Keratinocyte (primary cell): Measurements from ENCODE around the gene HERC2. TPM values are rescaled to one million over a fixed set of nuclear protein-coding genes. Genes with fewer than 3 reads are reported as not detected.
"Not testable (repeated sequence)": the region's sequence is repeated elsewhere in the genome, so short reads cannot be mapped to it uniquely, and the experiment has no call there.

Experiments used
- DNase-seq: peaks from one replicate; pipeline ENCODE4 v3.0.0-alpha.2; 2011; ENCODE audit warnings: low read depth, missing footprints, low spot score
- FAIRE-seq: peaks from 2 replicates; lab custom pipeline; 2011; peaks lifted over from hg19 to GRCh38; lab: Jason Lieb, UNC
- H2AFZ ChIP-seq: 2 replicates; pipeline ENCODE4 v1.6.0; 2012; ENCODE audit warnings: low read length, control low read depth, inconsistent platforms; ENCODE audit not compliant: control insufficient read depth
- H3K27ac ChIP-seq: 2 replicates; pipeline ENCODE4 v1.5.1; 2011; ENCODE audit warnings: low read length; ENCODE audit not compliant: control insufficient read depth, insufficient read depth
- H3K27me3 ChIP-seq: 3 replicates; pipeline ENCODE4 v1.6.0; 2011; ENCODE audit warnings: low read length; ENCODE audit not compliant: control insufficient read depth, insufficient read depth; ENCODE audit errors: extremely low read depth
- H3K36me3 ChIP-seq, 2 experiments: 2 replicates in 1 of 2; 3 replicates in 1 of 2; pipeline ENCODE4 v1.5.1; 2011; ENCODE audit warnings: low read length in 2 of 2, mild to moderate bottlenecking in 1 of 2; ENCODE audit not compliant: control insufficient read depth in 2 of 2, insufficient read depth in 2 of 2; ENCODE audit errors: extremely low read depth in 1 of 2
- H3K4me1 ChIP-seq: 3 replicates; pipeline ENCODE4 v1.5.1; 2011; ENCODE audit warnings: low read length; ENCODE audit not compliant: control insufficient read depth, insufficient read depth; ENCODE audit errors: extremely low read depth
- H3K4me2 ChIP-seq: 3 replicates; pipeline ENCODE4 v1.6.0; 2011; ENCODE audit warnings: low read depth, low read length; ENCODE audit not compliant: control insufficient read depth, insufficient read depth; ENCODE audit errors: extremely low read depth
- H3K4me3 ChIP-seq, 3 experiments: fragments of 200-600 bp in 1 of 3; sonication (generic) in 1 of 3; 2 replicates in 2 of 3; 3 replicates in 1 of 3; pipeline ENCODE4 v1.5.1; 2011 to 2016; ENCODE audit warnings: low read length in 3 of 3, mild to moderate bottlenecking in 3 of 3, control low read depth in 2 of 3, inconsistent platforms in 1 of 3, low read depth in 1 of 3, mixed read lengths in 1 of 3, mixed run types in 1 of 3, moderate library complexity in 1 of 3; ENCODE audit not compliant: control insufficient read depth in 2 of 3, insufficient read depth in 2 of 3; ENCODE audit errors: extremely low read depth in 1 of 3
- H3K79me2 ChIP-seq: 2 replicates; pipeline ENCODE4 v1.6.0; 2012; ENCODE audit warnings: low read length; ENCODE audit not compliant: control insufficient read depth, insufficient read depth
- H3K9ac ChIP-seq: 3 replicates; pipeline ENCODE4 v1.6.0; 2011; ENCODE audit warnings: low read length; ENCODE audit not compliant: control insufficient read depth, insufficient read depth; ENCODE audit errors: extremely low read depth
- H3K9me1 ChIP-seq: 3 replicates; pipeline ENCODE4 v1.6.0; 2011; ENCODE audit warnings: low read length; ENCODE audit not compliant: control insufficient read depth, insufficient read depth; ENCODE audit errors: extremely low read depth
- H3K9me3 ChIP-seq: 2 replicates; pipeline ENCODE4 v1.5.1; 2012; ENCODE audit warnings: low read depth, low read length; ENCODE audit not compliant: control insufficient read depth
- H4K20me1 ChIP-seq: 3 replicates; pipeline ENCODE4 v1.6.0; 2011; ENCODE audit warnings: low read length; ENCODE audit not compliant: control insufficient read depth, insufficient read depth; ENCODE audit errors: extremely low read depth
- CTCF ChIP-seq, 3 experiments: IDR thresholded peaks in 1 of 3; conservative IDR thresholded peaks in 1 of 3; optimal IDR thresholded peaks in 1 of 3; 2 replicates in 2 of 3; 3 replicates in 1 of 3; pipeline versions ENCODE3 to v1.5.1; 2011; ENCODE audit warnings: low read length in 3 of 3, mild to moderate bottlenecking in 3 of 3, moderate library complexity in 2 of 3, control low read depth in 1 of 3, inconsistent platforms in 1 of 3; ENCODE audit not compliant: insufficient read depth in 2 of 3; ENCODE audit errors: extremely low read depth in 1 of 3
- EZH2 ChIP-seq: IDR thresholded peaks from one replicate; pipeline ENCODE4 v1.6.1; 2012; ENCODE audit warnings: inconsistent platforms, mild to moderate bottlenecking, low read length, moderate library complexity
- dilution Hi-C: fragments of 300-500 bp; cut with MboI; formaldehyde crosslinking; loops from one replicate; pipeline ENCODE4 v1.7.0; 2020; ENCODE audit warnings: low sequenced_read_pairs; ENCODE audit not compliant: extremely low pct_ligation_motif_present
- polyA plus RNA-seq, 5 experiments: library from polyadenylated mRNA; depleted of rRNA in 3 of 5; stranded (reverse) in 3 of 5; stranded (forward) in 1 of 5; unstranded in 1 of 5; fragments of >200 nt; gene quantifications; 1 replicate in 1 of 5; 2 replicates in 3 of 5; 3 replicates in 1 of 5; pipeline versions ENCODE4 v1.2.1 to v1.2.3, GENCODE V29; 2011 to 2012; ENCODE audit warnings: missing spikeins in 2 of 5, low read depth in 1 of 5, low replicate concordance in 1 of 5

Gene HERC2
- polyA plus RNA-seq, 1 donor (not counting 4 experiments of a cell fraction or from before 2014, with no cell fraction given): 12.4 TPM

DNA sequence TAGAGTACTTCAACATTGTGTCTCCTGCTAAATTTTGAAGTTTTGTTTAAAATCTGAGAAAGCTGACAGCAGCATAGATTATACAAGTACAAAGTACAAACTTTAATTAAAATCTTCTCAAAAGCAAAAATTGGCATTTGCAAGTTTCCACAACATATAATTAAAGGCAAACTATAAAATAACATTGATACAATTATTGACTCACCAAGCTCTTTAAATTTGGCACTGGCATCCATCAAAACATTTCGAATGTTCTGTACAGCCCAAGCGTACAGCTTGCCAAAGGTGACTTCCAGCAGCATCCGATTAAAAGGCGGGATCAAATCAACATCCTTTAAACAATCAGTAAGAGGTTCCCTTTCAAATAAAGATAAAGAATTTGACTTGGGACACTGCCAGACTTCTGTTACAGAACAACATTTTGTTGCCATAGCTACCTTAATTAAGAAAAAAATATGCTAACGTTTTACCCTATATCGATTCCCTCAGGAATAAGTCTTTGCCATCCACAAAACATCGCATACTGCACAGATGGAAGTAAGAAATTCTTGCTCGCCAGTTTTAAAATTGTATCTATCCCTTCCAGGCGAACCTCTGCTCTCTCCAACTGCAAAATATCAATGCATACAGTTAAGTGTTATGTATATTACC is 92.9 kb downstream of the HERC2 start:
- H3K4me2 ChIP-seq, H3K9me1 ChIP-seq, H3K9me3 ChIP-seq, H3K79me2 ChIP-seq, FAIRE-seq, H4K20me1 ChIP-seq, H3K27me3 ChIP-seq, DNase-seq, H3K4me1 ChIP-seq, H2AFZ ChIP-seq, H3K36me3 ChIP-seq, H3K9ac ChIP-seq, dilution Hi-C loops, H3K27ac ChIP-seq, H3K4me3 ChIP-seq: not testable (repeated sequence)

GRCh38 chr15:28228096-28228495 is 93.9 kb downstream of the HERC2 start:
- no peak for FAIRE-seq
- dilution Hi-C loops: no loop called here
- H3K27ac ChIP-seq: no peak overlapping the region

More at GRCh38 chr15:28228096-28228495, 93.9 kb downstream of the HERC2 start:
- TF ChIP-seq CTCF (optimal IDR thresholded peaks at IDR 0.05 in 1 of 3, IDR thresholded peaks at IDR 0.05 in 1 of 3, conservative IDR thresholded peaks at IDR 0.05 in 1 of 3; ENCODE audit: extremely low read depth in 1 of 3, insufficient read depth in 2 of 3, low read length in 3 of 3) (no peak), EZH2 (no peak)
- Histone ChIP-seq H2AFZ (no peak overlapping the region), H3K9me3 (no peaks in the 10 kb centered on the region), H4K20me1 (no peaks in the 10 kb centered on the region), H3K4me1 (no peaks in the 10 kb centered on the region), H3K4me3 (no peak overlapping the region), H3K9ac (no peak overlapping the region), H3K79me2 (no peaks in the 10 kb centered on the region), H3K36me3 (no peaks in the 10 kb centered on the region), H3K27me3 (no peaks in the 10 kb centered on the region), H3K4me2 (no peak overlapping the region), H3K9me1 (no peaks in the 10 kb centered on the region)
- no peak for DNase-seq
